GM18951 (cell line): ENCODE measurements around the gene LRRN4CL.

Experiments used
- POLR2A ChIP-seq: IDR thresholded peaks from 4 replicates; pipeline ENCODE4 v1.6.1; 2011; ENCODE audit warnings: mild to moderate bottlenecking; ENCODE audit not compliant: insufficient read length, insufficient read depth; ENCODE audit errors: extremely low read depth
- in situ Hi-C: fragments of 300-500 bp; cut with MboI; formaldehyde crosslinking; loops from one replicate; pipeline ENCODE4 v1.12.0; 2022; ENCODE audit warnings: low sequenced_read_pairs, mixed read lengths, inconsistent platforms; ENCODE audit not compliant: unreplicated experiment

The LRRN4CL gene

DNA sequence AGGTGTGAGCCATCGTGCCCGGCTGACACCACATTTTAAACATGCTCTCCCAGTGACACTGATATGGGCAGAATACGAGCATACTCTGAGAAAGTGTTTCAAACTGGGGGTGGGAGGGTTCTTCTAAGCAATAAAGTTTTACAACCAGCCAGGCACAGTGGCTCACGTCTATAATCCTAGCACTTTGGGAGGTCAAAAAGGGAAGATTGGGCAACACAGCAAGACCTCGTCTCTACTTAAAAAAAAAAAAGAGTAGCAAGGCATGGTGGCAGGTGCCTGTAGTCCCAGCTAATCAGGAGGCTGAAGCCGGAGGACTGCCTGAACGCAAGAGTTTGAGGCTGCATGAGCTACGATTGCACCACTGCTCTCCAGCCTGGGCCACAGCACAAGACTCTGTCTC lies 45.1 kb downstream of the LRRN4CL start:
- in situ Hi-C loops: no loop called here

More for the DNA sequence above, 45.1 kb downstream of the LRRN4CL start:
- no peak for TF ChIP-seq POLR2A
